ENCODE measurements around the gene TNS2.

DNA sequence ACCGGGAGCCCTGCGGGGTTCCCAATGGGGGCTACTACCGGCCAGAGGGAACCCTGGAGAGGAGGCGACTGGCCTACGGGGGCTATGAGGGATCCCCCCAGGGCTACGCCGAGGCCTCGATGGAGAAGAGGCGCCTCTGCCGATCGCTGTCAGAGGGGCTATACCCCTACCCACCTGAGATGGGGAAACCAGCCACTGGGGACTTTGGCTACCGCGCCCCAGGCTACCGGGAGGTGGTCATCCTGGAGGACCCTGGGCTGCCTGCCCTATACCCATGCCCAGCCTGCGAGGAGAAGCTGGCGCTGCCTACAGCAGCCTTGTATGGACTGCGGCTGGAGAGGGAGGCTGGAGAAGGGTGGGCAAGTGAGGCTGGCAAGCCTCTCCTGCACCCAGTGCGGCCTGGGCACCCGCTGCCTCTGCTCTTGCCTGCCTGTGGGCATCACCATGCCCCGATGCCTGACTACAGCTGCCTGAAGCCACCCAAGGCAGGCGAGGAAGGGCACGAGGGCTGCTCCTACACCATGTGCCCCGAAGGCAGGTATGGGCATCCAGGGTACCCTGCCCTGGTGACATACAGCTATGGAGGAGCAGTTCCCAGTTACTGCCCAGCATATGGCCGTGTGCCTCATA lies 9.7 kb downstream of the TNS2 start:
- TF ChIP-seq POLR2AphosphoS5 (IDR thresholded peaks at IDR 0.05; ENCODE audit: low read depth, low read length) (no peak), POLR2A (IDR thresholded peaks at IDR 0.05; ENCODE audit: low read depth, low read length) (no peak)

All from GM12891 (cell line).